Rectal smooth muscle tissue (tissue), 1 donor: ENCODE results near the gene PTPRD.
"Not testable (repeated sequence)": the region's sequence is repeated elsewhere in the genome, so short reads cannot be mapped to it uniquely, and the experiment has no call there.

Experiments
- H3K27ac ChIP-seq: one replicate; pipeline ENCODE4 v1.7.0; 2013; ENCODE audit warnings: low read depth, low read length, inconsistent platforms
- H3K27me3 ChIP-seq: one replicate; pipeline ENCODE4 v1.7.0; 2013; ENCODE audit warnings: low read length; ENCODE audit not compliant: control insufficient read depth, insufficient read depth
- H3K36me3 ChIP-seq: one replicate; pipeline ENCODE4 v1.7.0; 2013; ENCODE audit warnings: low read length; ENCODE audit not compliant: control insufficient read depth, insufficient read depth
- H3K4me1 ChIP-seq: one replicate; pipeline ENCODE4 v1.7.0; 2013; ENCODE audit warnings: low read length; ENCODE audit not compliant: control insufficient read depth, insufficient read depth
- H3K4me3 ChIP-seq: one replicate; pipeline ENCODE4 v1.7.0; 2013; ENCODE audit warnings: low read length
- H3K9ac ChIP-seq: one replicate; pipeline ENCODE4 v1.7.0; 2013; ENCODE audit warnings: low read length

Gene PTPRD

GRCh38 chr9:8713149-8713810 lies 1899.5 kb downstream of the PTPRD start:
- no peaks in the 10 kb centered on the region for H3K36me3 ChIP-seq
- no peaks in the 10 kb centered on the region for H3K27me3 ChIP-seq
- no peaks in the 10 kb centered on the region for H3K4me1 ChIP-seq
- no peak overlapping the region for H3K27ac ChIP-seq
- H3K9ac ChIP-seq, result no peak overlapping the region
- H3K4me3 ChIP-seq, result no peak overlapping the region

GRCh38 chr9:8709731-8710130 lies 1903.1 kb downstream of the PTPRD start:
- no peaks in the 10 kb centered on the region for H3K27me3 ChIP-seq
- no peaks in the 10 kb centered on the region for H3K36me3 ChIP-seq
- H3K4me3 ChIP-seq, result no peak overlapping the region
- no peak overlapping the region for H3K27ac ChIP-seq
- H3K9ac ChIP-seq, result no peak overlapping the region
- H3K4me1 ChIP-seq, result no peaks in the 10 kb centered on the region

- Histone ChIP-seq H3K27ac (no peak overlapping the region), H3K9ac (no peak overlapping the region), H3K27me3 (no peaks in the 10 kb centered on the region), H3K4me3 (no peak overlapping the region), H3K36me3 (no peaks in the 10 kb centered on the region), H3K4me1 (no peaks in the 10 kb centered on the region)
Measured at GRCh38 chr9:8708728-8709127, 1904.1 kb downstream of the PTPRD start.

- Histone ChIP-seq H3K4me1 (no peaks in the 10 kb centered on the region), H3K4me3 (no peak overlapping the region), H3K27me3 (no peaks in the 10 kb centered on the region), H3K36me3 (no peaks in the 10 kb centered on the region), H3K27ac (no peak overlapping the region), H3K9ac (no peak overlapping the region)
Measured at GRCh38 chr9:8706998-8707397, 1905.8 kb downstream of the PTPRD start.

- Histone ChIP-seq H3K27me3 (no peaks in the 10 kb centered on the region), H3K9ac (no peak overlapping the region), H3K4me1 (no peaks in the 10 kb centered on the region), H3K36me3 (no peaks in the 10 kb centered on the region), H3K4me3 (no peak overlapping the region), H3K27ac (no peak overlapping the region)
Measured at GRCh38 chr9:8706531-8706930, 1906.3 kb downstream of the PTPRD start.

GRCh38 chr9:8705861-8706260 lies 1906.9 kb downstream of the PTPRD start:
- Histone ChIP-seq H3K4me1 (no peaks in the 10 kb centered on the region), H3K9ac (no peak overlapping the region), H3K27ac (no peak overlapping the region), H3K4me3 (no peak overlapping the region), H3K36me3 (no peaks in the 10 kb centered on the region), H3K27me3 (no peaks in the 10 kb centered on the region)

- no peak overlapping the region for H3K9ac ChIP-seq
- H3K4me1 ChIP-seq, result no peaks in the 10 kb centered on the region
- no peak overlapping the region for H3K27ac ChIP-seq
- H3K36me3 ChIP-seq, result no peaks in the 10 kb centered on the region
- no peak overlapping the region for H3K4me3 ChIP-seq
- H3K27me3 ChIP-seq, result no peaks in the 10 kb centered on the region
Measured at GRCh38 chr9:8703904-8704303, 1908.9 kb downstream of the PTPRD start.

- Histone ChIP-seq H3K27ac (no peak overlapping the region), H3K4me3 (no peak overlapping the region), H3K4me1 (no peaks in the 10 kb centered on the region), H3K27me3 (no peaks in the 10 kb centered on the region), H3K9ac (no peak overlapping the region), H3K36me3 (no peaks in the 10 kb centered on the region)
Measured at GRCh38 chr9:8701904-8702303, 1910.9 kb downstream of the PTPRD start.

- H3K27ac ChIP-seq, H3K4me3 ChIP-seq, H3K27me3 ChIP-seq, H3K36me3 ChIP-seq, H3K4me1 ChIP-seq, H3K9ac ChIP-seq: not testable (repeated sequence)
Measured at GRCh38 chr9:8697565-8697964, 1915.2 kb downstream of the PTPRD start.

GRCh38 chr9:8696516-8696915 lies 1916.3 kb downstream of the PTPRD start:
- no peak overlapping the region for H3K4me3 ChIP-seq
- H3K9ac ChIP-seq, result no peak overlapping the region
- no peaks in the 10 kb centered on the region for H3K4me1 ChIP-seq
- H3K27me3 ChIP-seq, result no peaks in the 10 kb centered on the region
- H3K36me3 ChIP-seq, result no peaks in the 10 kb centered on the region
- H3K27ac ChIP-seq, result no peak overlapping the region

GRCh38 chr9:8694983-8695588 lies 1917.7 kb downstream of the PTPRD start:
- H3K9ac ChIP-seq, result no peak overlapping the region
- H3K27ac ChIP-seq, result no peak overlapping the region
- no peak overlapping the region for H3K4me3 ChIP-seq
- no peaks in the 10 kb centered on the region for H3K4me1 ChIP-seq
- no peaks in the 10 kb centered on the region for H3K27me3 ChIP-seq
- H3K36me3 ChIP-seq, result no peaks in the 10 kb centered on the region

GRCh38 chr9:8693464-8693863 lies 1919.3 kb downstream of the PTPRD start:
- Histone ChIP-seq H3K27me3 (no peaks in the 10 kb centered on the region), H3K27ac (no peak overlapping the region), H3K4me3 (no peak overlapping the region), H3K9ac (no peak overlapping the region), H3K4me1 (no peaks in the 10 kb centered on the region), H3K36me3 (no peaks in the 10 kb centered on the region)

GRCh38 chr9:8686516-8686915 lies 1926.3 kb downstream of the PTPRD start:
- Histone ChIP-seq H3K27me3 (no peaks in the 10 kb centered on the region), H3K9ac (no peak overlapping the region), H3K4me1 (no peaks in the 10 kb centered on the region), H3K4me3 (no peak overlapping the region), H3K27ac (no peak overlapping the region), H3K36me3 (no peaks in the 10 kb centered on the region)
